ENCODE data around the gene C1QTNF4. TPM values are rescaled to one million over a fixed set of nuclear protein-coding genes. Genes with fewer than 3 reads are reported as not detected.
"Not testable (repeated sequence)": the region's sequence is repeated elsewhere in the genome, so short reads cannot be mapped to it uniquely, and the experiment has no call there.

C1QTNF4 gene
- total RNA-seq, 6 donors from 2014 or later: 0.46 to 2.1 (median 0.78) TPM; not detected in 2

- H3K4me3 ChIP-seq: peak overlapping the region in 1 of 4 donors; percentile 97
Measured at GRCh38 chr11:47550288-47551047, 43.7 kb downstream of the C1QTNF4 start.

DNA sequence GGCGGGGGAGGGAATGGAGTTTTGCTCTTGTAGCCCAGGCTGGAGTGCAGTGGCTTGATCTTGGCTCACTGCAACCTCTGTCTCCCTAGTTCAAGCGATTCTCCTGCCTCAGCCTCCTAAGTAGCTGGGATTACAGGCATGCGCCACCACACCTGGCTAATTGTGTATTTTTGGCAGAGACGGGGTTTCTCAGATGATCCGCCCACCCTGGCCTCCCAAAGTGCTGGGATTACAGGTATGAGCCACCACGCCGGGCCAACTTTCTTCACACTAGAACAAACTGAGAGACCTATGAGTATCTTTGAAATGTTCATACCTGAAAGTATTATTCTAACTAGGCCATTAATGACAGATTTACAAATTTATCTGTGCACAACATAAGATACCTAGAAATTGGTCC, 47.9 kb downstream of the C1QTNF4 start:
- H3K36me3 ChIP-seq; H3K4me3 ChIP-seq; DNase-seq; H3K27ac ChIP-seq; H3K27me3 ChIP-seq; ATAC-seq (ENCODE audit: low FRiP score in 2 of 2); H3K9me3 ChIP-seq: not testable (repeated sequence)
- WGBS, 2 donors: 88 to 94% methylated on average over 7 of the region's 7 CpGs
- H3K4me1 ChIP-seq: peaks cover 28 to 72% (median 40%) of the 10 kb centered on the region in 4 donors

More at GRCh38 chr11:47550288-47551047, 43.7 kb downstream of the C1QTNF4 start:
- Histone ChIP-seq H3K9me3 (no peaks in the 10 kb centered on the region), H3K4me1 (peaks cover 36 to 60% (median 41%) of the 10 kb centered on the region in 4 donors), H3K27me3 (no peaks in the 10 kb centered on the region), H3K36me3 (no peaks in the 10 kb centered on the region), H3K27ac (peak overlapping the region in 3 of 4 donors; percentile 39 to 95 (median 95))
- TF ChIP-seq POLR2AphosphoS5 (IDR thresholded peaks at IDR 0.05) (no peak), POLR2A (IDR thresholded peaks at IDR 0.05) (no peak), EP300 (IDR thresholded peaks at IDR 0.05) (no peak)
- TF ChIP-seq, protein P1, sequence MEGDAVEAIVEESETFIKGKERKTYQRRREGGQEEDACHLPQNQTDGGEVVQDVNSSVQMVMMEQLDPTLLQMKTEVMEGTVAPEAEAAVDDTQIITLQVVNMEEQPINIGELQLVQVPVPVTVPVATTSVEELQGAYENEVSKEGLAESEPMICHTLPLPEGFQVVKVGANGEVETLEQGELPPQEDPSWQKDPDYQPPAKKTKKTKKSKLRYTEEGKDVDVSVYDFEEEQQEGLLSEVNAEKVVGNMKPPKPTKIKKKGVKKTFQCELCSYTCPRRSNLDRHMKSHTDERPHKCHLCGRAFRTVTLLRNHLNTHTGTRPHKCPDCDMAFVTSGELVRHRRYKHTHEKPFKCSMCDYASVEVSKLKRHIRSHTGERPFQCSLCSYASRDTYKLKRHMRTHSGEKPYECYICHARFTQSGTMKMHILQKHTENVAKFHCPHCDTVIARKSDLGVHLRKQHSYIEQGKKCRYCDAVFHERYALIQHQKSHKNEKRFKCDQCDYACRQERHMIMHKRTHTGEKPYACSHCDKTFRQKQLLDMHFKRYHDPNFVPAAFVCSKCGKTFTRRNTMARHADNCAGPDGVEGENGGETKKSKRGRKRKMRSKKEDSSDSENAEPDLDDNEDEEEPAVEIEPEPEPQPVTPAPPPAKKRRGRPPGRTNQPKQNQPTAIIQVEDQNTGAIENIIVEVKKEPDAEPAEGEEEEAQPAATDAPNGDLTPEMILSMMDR (IDR thresholded peaks at IDR 0.05): no peak
- DNase-seq (no peak), ATAC-seq (ENCODE audit: low FRiP score in 2 of 2) (no peak)
- 77 to 84% methylated on average over 10 of the region's 10 CpGs for WGBS, 2 donors

- no peak overlapping the region for H3K4me3 ChIP-seq
- DNase-seq (no peak), ATAC-seq (ENCODE audit: low FRiP score in 2 of 2) (no peak)
- TF ChIP-seq EP300 (IDR thresholded peaks at IDR 0.05) (no peak), POLR2AphosphoS5 (IDR thresholded peaks at IDR 0.05) (no peak), POLR2A (IDR thresholded peaks at IDR 0.05) (no peak)
- TF ChIP-seq, protein P1 (IDR thresholded peaks at IDR 0.05): no peak
- H3K36me3 ChIP-seq: no peaks in the 10 kb centered on the region
- no peak overlapping the region for H3K27ac ChIP-seq
- H3K9me3 ChIP-seq: no peaks in the 10 kb centered on the region
- no peaks in the 10 kb centered on the region for H3K27me3 ChIP-seq
- peaks cover 26 to 72% (median 38%) of the 10 kb centered on the region in 4 donors for H3K4me1 ChIP-seq
- WGBS, 2 donors: 94 to 98% methylated on average over 6 of the region's 6 CpGs
Measured at GRCh38 chr11:47545298-47545697, 48.9 kb downstream of the C1QTNF4 start.

DNA sequence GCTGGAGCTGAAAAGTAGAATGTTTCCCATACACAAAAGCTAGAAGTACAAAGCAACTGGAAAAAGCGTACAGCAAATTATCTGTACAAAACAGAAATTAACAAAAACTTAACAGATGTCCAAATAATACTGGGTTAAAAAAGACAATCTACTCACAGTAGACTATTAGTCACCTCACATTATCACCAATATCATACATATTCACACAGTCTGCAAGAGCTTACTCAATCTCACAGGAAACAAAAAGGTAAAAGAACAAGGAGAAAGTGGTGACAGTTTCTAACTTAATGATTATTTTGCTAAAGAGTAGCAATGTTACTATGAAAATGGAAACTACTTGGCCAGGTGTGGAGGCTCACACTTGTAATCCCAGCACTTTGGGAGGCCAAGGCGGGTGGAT, 53.1 kb downstream of the C1QTNF4 start:
- ATAC-seq (ENCODE audit: low FRiP score in 2 of 2): no peak
- DNase-seq: no peak
- TF ChIP-seq, protein P1 (IDR thresholded peaks at IDR 0.05): no peak
- TF ChIP-seq POLR2A (IDR thresholded peaks at IDR 0.05) (no peak), POLR2AphosphoS5 (IDR thresholded peaks at IDR 0.05) (no peak), EP300 (IDR thresholded peaks at IDR 0.05) (no peak)
- Histone ChIP-seq H3K9me3 (no peaks in the 10 kb centered on the region), H3K36me3 (peaks cover 0 to 3% (median 0%) of the 10 kb centered on the region in 4 donors), H3K4me1 (peaks cover 35 to 70% (median 47%) of the 10 kb centered on the region in 4 donors), H3K27ac (peak overlapping the region in 1 of 4 donors; percentile 5), H3K4me3 (no peak overlapping the region), H3K27me3 (no peaks in the 10 kb centered on the region)
- 92 to 98% methylated on average over 2 of the region's 2 CpGs for WGBS, 2 donors

- peaks cover 37 to 65% (median 48%) of the 10 kb centered on the region in 4 donors for H3K4me1 ChIP-seq
- peak overlapping the region in 2 of 4 donors; percentile 14 to 25 for H3K27ac ChIP-seq
- H3K9me3 ChIP-seq: no peaks in the 10 kb centered on the region
- H3K36me3 ChIP-seq: peaks cover 0 to 7% (median 2%) of the 10 kb centered on the region in 4 donors
- ATAC-seq (ENCODE audit: low FRiP score in 2 of 2): no peak
- no peak overlapping the region for H3K4me3 ChIP-seq
- 46 to 59% methylated on average over 2 of the region's 2 CpGs for WGBS, 2 donors
- no peak for DNase-seq
- H3K27me3 ChIP-seq: no peaks in the 10 kb centered on the region
- TF ChIP-seq POLR2A (IDR thresholded peaks at IDR 0.05): no peak
- TF ChIP-seq, protein P1 (IDR thresholded peaks at IDR 0.05): no peak
- TF ChIP-seq POLR2AphosphoS5 (IDR thresholded peaks at IDR 0.05): no peak
- TF ChIP-seq EP300 (IDR thresholded peaks at IDR 0.05): no peak
Measured at GRCh38 chr11:47539681-47540039, 54.6 kb downstream of the C1QTNF4 start.

Small RNAs within 50 kb of the gene (small RNA-seq; reads per million reads assigned to genes)
- gene RN7SL652P: 0 reads per million in 4 donors
- 0 reads per million in 4 donors for gene RNU5E-10P

Other genes starting within 250 kb of the C1QTNF4 start
- 1 to 10 TPM in 3 of 6 donors, under 1 TPM in 2, not detected in 1; 0.61 to 1.8 (median 1.0) TPM for gene MYBPC3, start 241.7 kb downstream of the C1QTNF4 start, total RNA-seq
- gene SPI1, start 215.9 kb downstream of the C1QTNF4 start, total RNA-seq: 100 to 1,000 TPM in 5 of 6 donors, 10 to 100 TPM in 1; 52.8 to 275 (median 179) TPM
- 10 to 100 TPM; 47.9 to 98.8 (median 62.8) TPM for gene SLC39A13, start 185.8 kb downstream of the C1QTNF4 start, total RNA-seq
- gene PSMC3, start 168.0 kb downstream of the C1QTNF4 start, total RNA-seq: 100 to 1,000 TPM in 3 of 6 donors, 10 to 100 TPM in 3; 70.1 to 116 (median 99.8) TPM
- 1 to 10 TPM in 2 of 6 donors, under 1 TPM in 1, not detected in 3; 0.30 to 1.1 (median 1.0) TPM for gene RAPSN, start 145.3 kb downstream of the C1QTNF4 start, total RNA-seq
- gene CELF1, start 41.3 kb downstream of the C1QTNF4 start, total RNA-seq: 100 to 1,000 TPM in 3 of 6 donors, 10 to 100 TPM in 3; 82.7 to 194 (median 113) TPM
- 100 to 1,000 TPM in 2 of 6 donors, 10 to 100 TPM in 4; 69.1 to 188 (median 89.9) TPM for gene PTPMT1, start 28.8 kb downstream of the C1QTNF4 start, total RNA-seq
- 10 to 100 TPM in 5 of 6 donors, 1 to 10 TPM in 1; 3.1 to 22.2 (median 17.4) TPM for gene KBTBD4, start 15.4 kb downstream of the C1QTNF4 start, total RNA-seq
- 10 to 100 TPM; 42.5 to 92.6 (median 72.2) TPM for gene NDUFS3, start 15.3 kb downstream of the C1QTNF4 start, total RNA-seq
- gene FAM180B, start 7.7 kb downstream of the C1QTNF4 start, total RNA-seq: under 1 TPM in 2 of 6 donors, not detected in 4; 0.14 to 0.30 TPM
- gene MTCH2, start 48.1 kb upstream of the C1QTNF4 start, total RNA-seq: 10 to 100 TPM; 21.0 to 61.3 (median 35.6) TPM
- gene AGBL2, start 121.0 kb upstream of the C1QTNF4 start, total RNA-seq: 10 to 100 TPM in 3 of 6 donors, 1 to 10 TPM in 3; 1.6 to 39.0 (median 10.7) TPM
- 100 to 1,000 TPM in 4 of 6 donors, 10 to 100 TPM in 2; 57.8 to 479 (median 155) TPM for gene FNBP4, start 172.9 kb upstream of the C1QTNF4 start, total RNA-seq

Data from upper lobe of left lung (tissue), 6 donors.